GM18507 (cell line): Measurements from ENCODE around the gene PAN2.
"Not testable (repeated sequence)": the region's sequence is repeated elsewhere in the genome, so short reads cannot be mapped to it uniquely, and the experiment has no call there.

Experiments used
- DNase-seq: peaks from one replicate; pipeline ENCODE4 v3.0.0; 2011; ENCODE audit warnings: low read depth; ENCODE audit not compliant: insufficient read length; ENCODE audit errors: extremely low spot score
- FAIRE-seq: peaks from 2 replicates; lab custom pipeline; 2011; peaks lifted over from hg19 to GRCh38; lab: Jason Lieb, UNC

The PAN2 gene

GRCh38 chr12:56315249-56315621, 18.6 kb downstream of the PAN2 start:
- no peak for DNase-seq
- FAIRE-seq: no peak

GRCh38 chr12:56311003-56311402, 22.8 kb downstream of the PAN2 start:
- DNase-seq (no peak), FAIRE-seq (no peak)

- FAIRE-seq (no peak), DNase-seq (no peak)
Measured at GRCh38 chr12:56308714-56309113, 25.1 kb downstream of the PAN2 start.

GRCh38 chr12:56307221-56307965, 26.4 kb downstream of the PAN2 start:
- DNase-seq (no peak), FAIRE-seq (no peak)

- no peak for FAIRE-seq
- no peak for DNase-seq
Measured at GRCh38 chr12:56304872-56305590, 28.8 kb downstream of the PAN2 start.

- FAIRE-seq: no peak
- no peak for DNase-seq
Measured at GRCh38 chr12:56304276-56304675, 29.5 kb downstream of the PAN2 start.

- DNase-seq: no peak
- no peak for FAIRE-seq
Measured at GRCh38 chr12:56300644-56301464, 32.9 kb downstream of the PAN2 start.

GRCh38 chr12:56299853-56300643, 33.8 kb downstream of the PAN2 start, which contains the start of gene CS:
CS (minus strand) TSS chr12:56300330; CDS start chr12:56300201, 129 bp downstream.
- DNase-seq (peak; percentile 95), FAIRE-seq (peak; percentile 94)

GRCh38 chr12:56299308-56299852, 34.4 kb downstream of the PAN2 start:
- peak; percentile 69 for FAIRE-seq
- no peak for DNase-seq

GRCh38 chr12:56298828-56299227, 35.0 kb downstream of the PAN2 start:
- DNase-seq (no peak), FAIRE-seq (no peak)

GRCh38 chr12:56297400-56297799, 36.4 kb downstream of the PAN2 start:
- DNase-seq: no peak
- FAIRE-seq: no peak

GRCh38 chr12:56296295-56296694, 37.5 kb downstream of the PAN2 start:
- DNase-seq (no peak), FAIRE-seq (no peak)

GRCh38 chr12:56293795-56294194, 40.0 kb downstream of the PAN2 start:
- FAIRE-seq: no peak
- no peak for DNase-seq

GRCh38 chr12:56288705-56289387, 45.0 kb downstream of the PAN2 start:
- no peak for DNase-seq
- no peak for FAIRE-seq

GRCh38 chr12:56286044-56286830, 47.6 kb downstream of the PAN2 start:
- FAIRE-seq: no peak
- DNase-seq: no peak

GRCh38 chr12:56284263-56284662, 49.5 kb downstream of the PAN2 start:
- FAIRE-seq, DNase-seq: not testable (repeated sequence)

GRCh38 chr12:56282579-56282978, 51.2 kb downstream of the PAN2 start:
- no peak for DNase-seq
- no peak for FAIRE-seq

GRCh38 chr12:56282030-56282429, 51.8 kb downstream of the PAN2 start:
- no peak for FAIRE-seq
- no peak for DNase-seq
